K562 treated with DMSO at 1 percent for 12 hours (cell line): ENCODE data around the gene NYNRIN. TPM values are rescaled to one million over a fixed set of nuclear protein-coding genes. Genes with fewer than 3 reads are reported as not detected.

Experiments used
- total RNA-seq: library from RNA; unstranded; fragments of 300-600 nt; gene quantifications from 2 replicates; pipeline ENCODE4 v1.2.3, GENCODE V29; 2022; ENCODE audit not compliant: insufficient read depth

The NYNRIN gene
- total RNA-seq: 0.40 and 1.1 TPM in 2 replicates

GRCh38 chr14:24398653-24399446 lies at the start of gene NYNRIN:
Gene NYNRIN, plus strand, starts transcription at chr14:24399003. Its CDS starts 244 bp downstream, at chr14:24399247.

GRCh38 chr14:24367514-24368211 lies 31.1 kb upstream of the NYNRIN start, which contains the start of gene NFATC4:
Gene NFATC4, plus strand, starts transcription at chr14:24368184. Its CDS starts 157 bp downstream, at chr14:24368341.

GRCh38 chr14:24429395-24430142 lies 30.8 kb downstream of the NYNRIN start, which contains the start of the genes CBLN3 and KHNYN:
Gene CBLN3, minus strand, starts transcription at chr14:24429668. Its CDS starts 614 bp downstream, at chr14:24429054.
Gene KHNYN, plus strand, starts transcription at chr14:24429954. Its CDS starts 777 bp downstream, at chr14:24430731.

GRCh38 chr14:24442240-24443052 lies 43.6 kb downstream of the NYNRIN start, which contains the start of gene SDR39U1:
Gene SDR39U1, minus strand, starts transcription at chr14:24442776. Its CDS starts 7 bp downstream, at chr14:24442769.

Other genes with a start within 250 kb of the NYNRIN start
- 12.0 and 15.5 TPM in 2 replicates for gene IRF9, start 237.7 kb upstream of the NYNRIN start, total RNA-seq
- 0.75 and 2.7 TPM in 2 replicates for gene REC8, start 226.9 kb upstream of the NYNRIN start, total RNA-seq
- gene IPO4, start 210.2 kb upstream of the NYNRIN start, total RNA-seq: 12.2 and 13.1 TPM in 2 replicates
- 14.9 and 25.9 TPM in 2 replicates for gene TM9SF1, start 203.6 kb upstream of the NYNRIN start, total RNA-seq
- gene TSSK4, start 193.3 kb upstream of the NYNRIN start, total RNA-seq: 0.67 TPM in 1 of 2 replicates, not detected in the other
- 56.6 and 66.5 TPM in 2 replicates for gene CHMP4A, start 185.5 kb upstream of the NYNRIN start, total RNA-seq
- 3.7 and 15.6 TPM in 2 replicates for gene MDP1, start 182.9 kb upstream of the NYNRIN start, total RNA-seq
- 134 and 179 TPM in 2 replicates for gene NEDD8, start 166.6 kb upstream of the NYNRIN start, total RNA-seq
- gene GMPR2, start 166.1 kb upstream of the NYNRIN start, total RNA-seq: 47.9 and 58.1 TPM in 2 replicates
- gene TINF2, start 156.4 kb upstream of the NYNRIN start, total RNA-seq: 17.2 and 19.4 TPM in 2 replicates
- 0.58 TPM in 1 of 2 replicates, not detected in the other for gene TGM1, start 135.8 kb upstream of the NYNRIN start, total RNA-seq
- gene RABGGTA, start 127.4 kb upstream of the NYNRIN start, total RNA-seq: 17.9 and 19.6 TPM in 2 replicates
- gene DHRS1, start 99.2 kb upstream of the NYNRIN start, total RNA-seq: 37.2 and 42.4 TPM in 2 replicates
- gene NOP9, start 99.2 kb upstream of the NYNRIN start, total RNA-seq: 3.9 and 10.9 TPM in 2 replicates
- gene CIDEB, start 91.0 kb upstream of the NYNRIN start, total RNA-seq: not detected in 2 replicates
- 2.5 and 11.2 TPM in 2 replicates for gene LTB4R2, start 88.9 kb upstream of the NYNRIN start, total RNA-seq
- 4.1 and 6.5 TPM in 2 replicates for gene LTB4R, start 87.5 kb upstream of the NYNRIN start, total RNA-seq
- not detected in 2 replicates for gene ADCY4, start 63.9 kb upstream of the NYNRIN start, total RNA-seq
- 0.67 TPM in 1 of 2 replicates, not detected in the other for gene RIPK3, start 59.0 kb upstream of the NYNRIN start, total RNA-seq
- gene NFATC4, start 30.8 kb upstream of the NYNRIN start, total RNA-seq: 1.1 and 1.3 TPM in 2 replicates
- 0.26 TPM in 1 of 2 replicates, not detected in the other for gene CBLN3, start 30.7 kb downstream of the NYNRIN start, total RNA-seq
- gene KHNYN, start 31.0 kb downstream of the NYNRIN start, total RNA-seq: 10.6 and 46.8 TPM in 2 replicates
- 50.9 and 59.5 TPM in 2 replicates for gene SDR39U1, start 43.8 kb downstream of the NYNRIN start, total RNA-seq
- not detected in 2 replicates for gene CMA1, start 109.3 kb downstream of the NYNRIN start, total RNA-seq
- not detected in 2 replicates for gene CTSG, start 177.2 kb downstream of the NYNRIN start, total RNA-seq
- not detected in 2 replicates for gene GZMH, start 210.7 kb downstream of the NYNRIN start, total RNA-seq
- not detected in 2 replicates for gene GZMB, start 235.2 kb downstream of the NYNRIN start, total RNA-seq